Mucosa of gallbladder (tissue), 1 donor: ENCODE data around the gene ENTR1. TPM values are rescaled to one million over a fixed set of nuclear protein-coding genes. Genes with fewer than 3 reads are reported as not detected.
"Not testable (repeated sequence)": the region's sequence is repeated elsewhere in the genome, so short reads cannot be mapped to it uniquely, and the experiment has no call there.

Source experiments
- DNase-seq: peaks from one replicate; pipeline ENCODE4 v3.0.0-alpha.2; 2020; ENCODE audit warnings: low spot score
- total RNA-seq: library from RNA; stranded (reverse); gene quantifications from one replicate; pipeline ENCODE4 v1.2.1, GENCODE V29; 2021
- donor health status: DM: no; HTN: no; CAD: no.

Gene ENTR1
- total RNA-seq, 1 donor from 2014 or later, result 38.8 TPM

- DNase-seq, result no peak
These were observed 8.6 kb upstream of the ENTR1 start for GRCh38 chr9:136419092-136419420.

DNA sequence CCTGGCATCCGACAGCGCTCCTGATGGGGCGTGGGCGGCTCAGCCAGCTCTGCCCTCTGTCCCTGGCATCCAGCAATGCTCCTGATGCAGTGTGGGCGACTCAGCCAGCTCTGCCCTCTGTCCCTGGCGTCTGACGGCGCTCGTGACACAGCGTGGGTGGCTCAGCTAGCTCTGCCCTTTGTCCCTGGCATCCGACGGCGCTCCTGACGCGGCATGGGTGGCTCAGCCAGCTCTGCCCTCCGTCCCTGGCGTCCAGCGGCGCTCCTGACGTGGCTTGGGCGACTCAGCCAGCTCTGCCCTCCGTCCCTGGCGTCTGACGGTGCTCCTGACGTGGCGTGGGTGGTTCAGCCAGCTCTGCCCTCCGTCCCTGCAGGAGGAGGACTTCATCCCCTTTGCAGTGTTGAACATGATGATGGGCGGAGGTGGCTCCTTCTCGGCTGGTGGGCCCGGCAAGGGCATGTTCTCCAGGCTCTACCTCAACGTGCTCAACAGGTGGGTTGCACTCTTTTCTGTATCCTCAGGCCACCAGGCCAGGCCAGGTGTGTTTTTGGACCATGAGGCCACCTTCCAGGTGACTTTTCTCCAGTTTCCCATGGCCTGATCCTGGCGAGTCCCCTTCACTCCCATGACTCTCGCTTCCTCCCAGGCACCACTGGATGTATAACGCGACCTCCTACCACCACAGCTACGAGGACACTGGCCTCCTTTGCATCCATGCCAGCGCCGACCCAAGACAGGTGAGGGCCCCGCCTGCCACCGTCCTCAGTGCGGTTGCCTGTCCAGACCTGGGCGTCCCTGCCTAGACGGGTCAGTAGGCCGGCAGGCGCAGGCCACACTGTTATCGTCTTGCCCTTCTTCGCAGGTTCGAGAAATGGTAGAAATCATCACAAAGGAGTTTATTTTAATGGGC is 8.0 kb upstream of the ENTR1 start:
- no peak for DNase-seq

GRCh38 chr9:136416914-136417313 is 6.5 kb upstream of the ENTR1 start:
- no peak for DNase-seq

DNA sequence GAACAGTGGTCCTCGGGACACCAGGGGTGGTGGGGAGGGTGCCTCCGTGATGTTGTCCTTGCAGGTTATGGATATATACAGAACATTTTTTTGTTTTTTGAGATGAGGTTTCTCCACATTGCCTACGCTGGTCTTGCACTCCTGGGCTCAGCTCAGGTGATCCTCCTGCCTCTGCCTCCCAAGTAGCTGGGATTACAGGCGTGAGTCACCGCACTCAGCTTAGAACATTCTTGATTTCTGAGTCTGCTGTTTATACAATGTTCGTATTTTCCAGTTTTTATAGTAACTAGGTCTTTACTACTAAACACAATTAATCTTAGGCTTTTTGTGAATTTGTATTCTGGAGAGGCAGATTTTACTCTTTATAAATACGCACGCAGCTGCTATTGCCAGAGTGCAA is 6.0 kb upstream of the ENTR1 start:
- no peak for DNase-seq

DNA sequence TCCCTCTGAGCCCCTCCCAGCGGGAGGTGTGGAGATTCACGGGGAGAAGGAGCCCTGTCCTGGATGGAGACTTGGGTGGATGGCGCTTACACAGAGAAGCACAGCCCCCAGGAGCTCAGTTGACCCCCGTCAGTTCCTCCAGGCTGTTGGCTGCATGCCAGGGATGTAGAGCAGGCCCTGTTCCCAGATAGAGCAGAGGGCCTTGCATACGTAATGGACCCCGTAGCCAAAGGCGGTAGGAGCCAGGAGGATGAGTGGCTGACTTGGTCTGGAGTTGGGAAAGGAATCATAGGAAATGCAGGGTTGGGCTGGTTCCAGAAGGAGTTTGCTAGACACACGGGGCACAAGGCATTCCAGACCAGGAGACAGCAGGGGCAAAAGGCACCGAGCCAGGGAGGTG is 2.5 kb upstream of the ENTR1 start:
- DNase-seq, result no peak

GRCh38 chr9:136411378-136411777 is 964 bp upstream of the ENTR1 start:
- no peak for DNase-seq

DNA sequence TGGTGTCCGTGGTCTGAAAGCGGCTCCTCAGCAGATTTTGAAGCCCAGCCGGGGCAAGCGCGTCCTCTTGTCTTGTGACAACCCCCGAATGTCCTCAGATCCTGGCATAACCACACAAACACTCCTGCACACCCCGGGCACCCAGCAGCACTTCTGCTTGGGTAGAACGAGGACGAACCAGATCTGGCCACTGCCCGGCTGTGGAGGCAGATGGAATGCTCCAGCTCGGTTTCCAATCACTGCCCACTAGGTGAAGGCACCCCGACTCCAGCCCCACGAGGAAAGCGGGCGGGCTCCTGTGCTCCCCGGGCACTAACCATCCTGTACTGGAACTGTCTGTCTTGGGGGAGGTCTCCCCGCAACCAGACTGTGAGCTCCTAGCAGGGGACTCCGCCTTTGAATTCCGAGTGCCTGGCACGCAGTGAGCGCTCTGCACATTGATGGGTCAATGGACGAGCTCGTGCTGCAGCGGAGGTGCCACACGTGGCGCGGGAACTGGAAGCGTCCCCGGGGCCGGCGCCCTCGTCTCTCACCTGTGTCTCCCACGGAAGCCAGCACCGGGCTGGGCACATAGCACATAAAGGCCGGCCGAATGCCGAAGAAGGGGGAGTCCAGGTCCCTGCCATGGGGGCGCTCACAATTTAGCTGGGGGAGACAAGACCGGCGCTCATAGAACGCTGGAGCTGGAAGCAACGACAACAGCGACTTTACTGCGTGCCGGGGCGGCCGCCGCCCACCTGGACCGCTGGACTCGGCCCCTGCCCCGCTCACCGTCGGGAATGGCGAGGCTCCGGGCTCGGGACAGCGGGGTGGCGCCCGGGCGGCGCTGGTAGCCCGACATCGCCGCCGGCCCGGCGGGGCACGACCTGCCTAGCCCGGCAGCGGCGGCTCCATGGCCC is 608 bp downstream of the ENTR1 start:
- DNase-seq, result no peak

DNA sequence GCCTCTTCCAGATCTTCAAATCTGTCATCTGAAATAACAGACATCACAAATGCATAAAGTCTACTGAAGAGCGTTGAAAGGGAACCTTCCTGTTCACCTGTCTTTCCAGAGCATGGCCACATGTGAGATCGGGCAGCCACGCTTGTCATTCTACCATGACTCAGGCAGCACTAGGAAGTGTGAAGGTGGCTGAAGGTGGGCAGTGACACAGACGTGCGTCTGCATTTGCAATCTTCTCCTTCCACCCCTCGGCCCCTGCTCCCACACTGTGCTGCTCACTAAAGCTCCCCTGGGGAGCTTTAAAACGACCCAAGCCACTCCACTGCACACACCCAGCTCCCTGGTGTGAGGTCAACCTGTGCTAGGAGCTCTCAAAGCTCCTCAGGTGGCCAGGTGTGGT is 2.5 kb downstream of the ENTR1 start:
- no peak for DNase-seq

DNA sequence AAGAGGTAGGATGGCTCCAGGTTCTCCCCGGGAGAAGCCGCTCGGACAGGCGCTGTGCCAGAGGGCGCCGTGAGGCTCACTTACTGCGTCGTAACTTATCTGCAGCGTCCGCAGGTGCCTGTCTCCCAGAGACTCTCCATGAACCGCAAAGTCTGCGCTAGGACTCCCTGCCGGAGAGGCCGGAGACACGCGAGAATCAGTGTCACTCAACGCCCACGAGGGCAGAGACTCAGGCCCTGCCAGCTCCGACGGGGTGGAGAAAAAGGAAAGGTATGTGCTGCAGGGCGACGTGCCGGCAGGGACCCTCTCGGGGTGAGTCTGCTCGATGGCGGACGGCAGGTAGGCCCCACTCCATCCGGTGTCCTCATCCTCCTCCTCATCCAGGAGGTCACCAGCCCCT is 3.4 kb downstream of the ENTR1 start:
- not testable (repeated sequence) for DNase-seq

GRCh38 chr9:136405904-136406303 is 4.5 kb downstream of the ENTR1 start:
- not testable (repeated sequence) for DNase-seq

- no peak for DNase-seq
These were observed 4.9 kb downstream of the ENTR1 start for GRCh38 chr9:136405481-136405880.

- no peak for DNase-seq
These were observed 5.6 kb downstream of the ENTR1 start for GRCh38 chr9:136404801-136405136.

DNA sequence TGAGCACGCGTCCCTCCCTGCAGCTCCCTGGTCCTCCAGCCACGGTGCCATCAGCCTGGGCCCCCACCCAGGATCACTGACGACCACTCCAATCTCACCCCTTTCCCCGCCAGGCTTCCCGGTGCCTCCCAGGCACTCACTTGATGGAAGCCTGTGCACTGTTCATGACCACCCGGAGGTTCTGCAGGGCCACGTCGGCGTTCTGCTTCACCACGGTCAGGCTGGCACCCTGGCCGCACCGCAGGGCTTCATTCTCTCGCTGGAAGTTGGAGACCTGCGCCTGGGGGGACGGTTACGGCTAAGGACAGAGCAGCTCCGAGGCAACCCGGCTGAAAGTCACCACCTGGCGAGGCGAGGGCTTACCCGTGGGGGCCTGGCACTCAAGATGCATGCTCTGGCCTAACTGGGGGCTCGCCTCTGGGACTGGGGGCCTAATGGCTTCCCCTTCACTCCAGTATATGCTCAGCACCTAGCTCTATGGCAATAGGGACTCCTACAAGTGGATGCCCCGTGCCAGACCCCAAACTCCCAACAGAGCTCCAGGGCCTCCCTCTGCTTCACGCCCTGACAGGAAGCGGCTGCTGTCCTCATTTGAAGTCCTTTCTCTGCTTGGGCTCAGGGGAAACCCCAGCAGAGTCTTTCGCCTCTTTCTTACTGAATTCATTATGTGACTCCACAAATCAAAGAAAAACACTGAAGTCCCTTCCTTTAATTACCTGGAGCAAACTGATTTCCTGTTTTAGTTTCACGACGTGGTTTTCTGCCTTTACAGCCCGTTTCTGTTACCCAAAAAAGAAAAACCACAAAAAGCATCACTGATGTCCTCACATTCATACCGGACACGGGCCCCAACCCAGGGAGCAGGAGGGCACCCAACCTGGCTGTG is 6.3 kb downstream of the ENTR1 start:
- no peak for DNase-seq

GRCh38 chr9:136403538-136403914 is 6.9 kb downstream of the ENTR1 start:
- DNase-seq, result no peak

DNA sequence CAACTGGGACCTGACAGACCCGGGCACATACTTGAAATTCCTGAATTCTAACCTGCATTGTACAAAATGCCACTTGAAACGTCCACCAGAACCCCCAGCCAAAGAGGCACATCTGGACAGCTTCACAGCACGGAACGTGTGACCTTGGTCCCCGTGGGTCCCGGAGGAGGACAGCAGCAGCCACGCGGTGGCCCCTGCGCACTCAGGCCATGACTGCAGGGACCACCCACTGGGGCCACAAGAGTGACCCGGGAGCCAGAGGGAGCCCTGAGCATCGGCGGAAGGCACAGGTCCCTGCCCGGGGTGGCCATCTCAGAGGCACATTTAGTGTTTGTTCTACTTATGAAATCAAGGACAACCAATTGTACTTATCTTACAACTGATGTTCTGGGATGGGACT is 8.3 kb downstream of the ENTR1 start:
- no peak for DNase-seq

DNA sequence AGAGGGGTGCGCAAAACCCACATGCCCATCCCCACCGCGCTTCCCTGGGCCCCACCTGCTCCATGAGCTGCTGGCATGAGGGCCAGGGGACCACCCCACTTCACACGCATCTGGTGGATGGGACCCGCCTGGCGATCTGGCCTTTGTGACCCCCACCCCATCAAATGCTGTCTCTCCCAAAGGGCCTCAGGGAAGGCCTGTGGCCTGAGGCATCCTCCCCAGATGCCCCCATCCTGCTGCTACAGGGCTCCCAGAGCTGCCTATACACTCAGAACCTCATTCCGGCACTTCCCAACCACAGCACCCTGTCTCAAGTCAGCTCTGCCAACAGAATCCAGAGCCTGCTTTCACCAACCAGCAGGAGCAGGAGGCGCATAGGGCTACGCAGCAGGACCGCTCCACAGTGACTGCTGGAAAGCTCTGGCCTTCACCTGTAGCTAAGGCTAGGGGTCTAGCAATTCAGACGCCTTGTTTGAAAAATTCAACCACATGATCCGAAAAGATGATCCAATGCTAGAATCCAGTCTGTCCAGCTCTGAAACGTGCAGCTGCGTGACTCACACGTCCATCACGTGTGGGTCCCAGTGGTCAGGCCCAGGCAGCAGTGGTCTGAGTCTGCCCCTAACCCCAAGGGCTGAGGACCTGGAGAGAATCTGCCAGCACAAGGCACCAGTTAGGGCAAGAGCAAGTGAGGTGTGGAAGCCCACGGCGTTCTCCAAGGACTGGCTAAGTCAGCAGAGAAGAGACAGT is 9.1 kb downstream of the ENTR1 start:
- no peak for DNase-seq

DNA sequence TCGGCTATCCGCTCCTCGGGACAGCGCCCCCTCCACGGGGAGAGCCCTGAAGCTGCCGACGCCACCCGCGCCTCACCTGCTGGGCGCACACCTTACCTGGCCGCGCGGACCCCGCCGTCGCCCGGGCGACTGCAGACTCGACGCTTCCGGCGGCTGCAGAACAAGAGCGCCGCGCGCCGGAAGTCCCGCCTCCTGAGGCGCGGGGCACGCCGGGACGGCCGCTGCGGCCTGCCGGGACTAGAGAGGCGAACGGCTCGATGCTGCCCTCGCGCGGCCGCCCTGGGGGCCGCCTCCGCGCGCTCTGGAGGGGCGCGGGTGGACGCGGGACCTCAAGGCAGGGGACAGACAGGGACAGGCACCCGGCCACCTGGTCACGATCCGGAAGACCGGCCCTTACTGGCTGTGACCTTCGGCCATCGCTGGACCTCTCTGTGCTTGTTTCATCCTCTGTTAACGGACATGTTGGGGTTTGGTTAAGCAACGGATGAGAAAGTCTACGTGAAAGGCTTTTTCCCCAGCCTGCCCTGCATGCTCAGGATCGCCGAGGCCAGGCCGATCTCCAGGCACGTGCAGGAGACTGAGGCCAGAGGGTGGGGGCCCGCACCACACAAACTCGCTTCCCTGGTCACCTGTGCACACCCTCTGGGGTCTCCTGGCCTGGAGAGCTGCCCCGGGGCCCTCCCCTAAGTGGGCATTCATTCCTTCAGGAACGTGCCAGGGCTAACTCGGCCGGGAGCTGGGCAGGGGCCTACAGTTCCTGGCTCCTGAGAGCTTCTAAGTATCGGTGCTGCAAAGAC is 10.2 kb downstream of the ENTR1 start, which contains the start of gene SNAPC4:
Gene SNAPC4 (minus strand): TSS at position 133 of the 797 bp plus-strand sequence. CDS start 1,742 bp downstream, outside the sequence.
- DNase-seq, result peak; percentile 88

DNA sequence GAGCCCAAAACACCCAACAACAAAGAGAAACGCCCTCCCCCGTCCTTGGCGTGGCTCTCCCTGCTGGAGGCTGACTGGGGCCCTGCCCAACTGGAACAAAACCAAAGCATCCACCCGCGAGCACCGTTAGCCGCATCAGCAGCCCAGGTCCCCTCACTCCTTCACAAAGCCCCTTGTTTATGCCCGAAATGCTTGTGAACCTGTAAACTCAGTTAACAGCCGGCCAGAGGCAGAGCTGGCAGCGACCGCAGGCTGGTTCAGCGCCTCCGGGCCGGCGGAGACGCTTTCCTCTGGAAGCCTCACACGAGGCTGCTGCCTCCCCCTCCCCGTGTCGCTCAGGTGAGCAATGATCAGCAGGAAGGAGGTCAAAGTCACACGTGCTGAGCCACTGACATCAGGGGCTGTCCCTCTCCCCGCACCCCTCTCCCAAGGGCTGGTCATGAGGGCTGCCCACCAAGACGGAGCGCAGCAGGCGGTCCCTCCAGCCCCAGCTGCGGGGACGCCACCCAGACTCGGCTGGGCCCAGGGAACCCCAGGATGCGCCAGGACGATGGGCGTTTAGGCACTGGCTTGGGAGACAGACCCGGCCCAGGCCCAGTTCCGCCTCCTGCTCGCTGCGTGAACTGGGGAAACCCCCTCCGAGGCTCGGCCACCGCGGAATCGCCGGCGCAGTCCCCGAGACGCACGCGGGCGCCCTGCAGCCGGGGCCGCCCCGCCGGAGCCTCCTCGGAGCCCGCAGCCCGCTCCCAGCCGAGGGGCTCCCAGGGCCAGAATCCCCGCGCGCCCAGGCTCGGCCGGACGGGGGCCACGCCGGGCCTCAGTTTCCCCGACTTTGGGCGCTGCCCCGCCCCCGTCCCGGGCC is 11.0 kb downstream of the ENTR1 start:
- no peak for DNase-seq

DNA sequence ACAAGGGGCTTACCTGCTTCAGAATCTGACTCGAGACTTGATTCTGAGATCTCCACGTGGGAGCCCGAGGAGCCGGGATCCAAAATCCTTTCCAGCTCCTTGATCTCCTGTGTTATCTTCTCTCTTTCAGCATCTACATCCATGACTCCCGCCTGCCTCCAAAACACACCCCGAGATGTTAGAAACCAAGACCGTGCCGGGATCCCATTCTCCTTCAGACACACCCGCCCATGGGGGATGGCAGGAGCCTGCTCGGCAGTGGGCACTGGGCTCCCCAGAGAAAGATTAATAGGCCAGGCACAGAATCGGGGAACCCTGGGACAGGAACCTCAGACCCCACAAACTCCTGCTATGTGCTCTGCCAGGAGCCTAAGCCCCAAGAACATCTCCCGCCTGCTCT is 12.1 kb downstream of the ENTR1 start:
- DNase-seq, result no peak
